K562 (cell line): ENCODE results near the gene USHBP1. TPM values are rescaled to one million over a fixed set of nuclear protein-coding genes. Genes with fewer than 3 reads are reported as not detected.

Source experiments
- DMBX1 ChIP-seq: fragments of 250-450 bp; sonication (Bioruptor Pico); IDR thresholded peaks from 2 replicates; pipeline ENCODE4 v1.8.0; 2022; ENCODE audit warnings: inconsistent platforms, mild to moderate bottlenecking, moderate library complexity, borderline replicate concordance
- EP300 ChIP-seq: IDR thresholded peaks from 2 replicates; pipeline ENCODE4 v1.6.1; 2012; ENCODE audit warnings: low read length, improper control_type of control experiment
- EZH2 ChIP-seq: IDR thresholded peaks from 2 replicates; pipeline ENCODE4 v1.6.1; 2012; ENCODE audit warnings: low read depth, mild to moderate bottlenecking, inconsistent platforms, low read length, borderline replicate concordance
- KDM2B ChIP-seq: fragments of 250-450 bp; sonication (Bioruptor Pico); IDR thresholded peaks from 2 replicates; pipeline ENCODE4 v1.8.0; 2021; ENCODE audit warnings: mild to moderate bottlenecking, moderate library complexity
- KLF16 ChIP-seq: IDR thresholded peaks from 2 replicates; pipeline ENCODE4 v1.6.1; 2016; ENCODE audit warnings: antibody characterized with exemption
- MCM5 ChIP-seq: fragments of 450-650 bp; IDR thresholded peaks from 2 replicates; pipeline ENCODE4 v1.6.1; 2016; ENCODE audit warnings: low read depth
- POLR3G ChIP-seq: IDR thresholded peaks from 2 replicates; pipeline ENCODE4 v1.6.1; 2011; ENCODE audit not compliant: insufficient read length, insufficient replicate concordance; ENCODE audit errors: extremely low read depth
- PYGO2 ChIP-seq: fragments of 450-650 bp; IDR thresholded peaks from 2 replicates; pipeline ENCODE4 v1.6.1; 2016; ENCODE audit warnings: mild to moderate bottlenecking, missing genetic modification characterization, moderate library complexity, missing compliant biosample characterization
- RFX7 ChIP-seq: fragments of 250-450 bp; sonication (Bioruptor Pico); IDR thresholded peaks from 2 replicates; pipeline ENCODE4 v1.5.1; 2021; ENCODE audit warnings: mild to moderate bottlenecking
- TOE1 ChIP-seq, 2 experiments: fragments of 450-650 bp in 1 of 2; sonication (generic) in 1 of 2; formaldehyde crosslinking in 1 of 2; IDR thresholded peaks; 2 replicates each; pipeline versions ENCODE4 v1.7.1 to v1.8.0; 2016 to 2022; ENCODE audit warnings: borderline replicate concordance in 2 of 2, mild to moderate bottlenecking in 2 of 2, antibody characterized with exemption in 1 of 2, inconsistent platforms in 1 of 2, low read depth in 1 of 2, missing genetic modification reagents in 1 of 2, moderate library complexity in 1 of 2
- ZNF124 ChIP-seq: sonication (generic); formaldehyde crosslinking; IDR thresholded peaks from 2 replicates; pipeline ENCODE4 v1.8.1; 2022; ENCODE audit warnings: missing genetic modification reagents
- ZNF133 ChIP-seq: fragments of 250-450 bp; sonication (Bioruptor Pico); IDR thresholded peaks from 2 replicates; pipeline ENCODE4 v1.4.0; 2020; ENCODE audit warnings: mild to moderate bottlenecking
- ZNF232 ChIP-seq: sonication (generic); formaldehyde crosslinking; IDR thresholded peaks from 2 replicates; pipeline ENCODE4 v1.8.0; 2022; ENCODE audit warnings: mild to moderate bottlenecking, missing genetic modification reagents
- ZNF408 ChIP-seq: fragments of 250-450 bp; sonication (Bioruptor Pico); IDR thresholded peaks from 2 replicates; pipeline ENCODE4 v1.4.0; 2020; ENCODE audit warnings: low read depth, mild to moderate bottlenecking, moderate library complexity
- ZNF780A ChIP-seq: fragments of 250-450 bp; sonication (Bioruptor Pico); IDR thresholded peaks from 2 replicates; pipeline ENCODE4 v1.5.0; 2021; ENCODE audit warnings: mild to moderate bottlenecking
- polyA plus RNA-seq, 8 experiments: library from polyadenylated mRNA; depleted of rRNA in 4 of 8; stranded (reverse) in 5 of 8; unstranded in 3 of 8; fragments of >200 nt; fragmentation: Nextera tagmentation in 2 of 8; fragmentation: Illumina TruSeq in 1 of 8; extraction: Ambion mirVana in 2 of 8; extraction: Trizol in 1 of 8; gene quantifications; 2 replicates each; pipeline versions ENCODE4 v1.2.1 to v1.2.3, GENCODE V29; 2011 to 2014; ENCODE audit warnings: inconsistent platforms in 1 of 8, missing spikeins in 1 of 8
- total RNA-seq, 7 experiments: library from RNA; depleted of rRNA in 6 of 7; stranded (reverse); fragments of >200 nt in 6 of 7; fragmentation: Illumina TruSeq in 2 of 7; extraction: Trizol in 2 of 7; gene quantifications; 2 replicates each; pipeline versions ENCODE4 v1.2.1 to v1.2.3, GENCODE V29; 2011 to 2021; ENCODE audit warnings: low replicate concordance in 1 of 7
- TF ChIP-seq, protein P1 (sequence below): fragments of 250-450 bp; sonication (Bioruptor Pico); IDR thresholded peaks from 2 replicates; pipeline ENCODE4 v1.4.0; 2020; ENCODE audit warnings: borderline replicate concordance
- TF ChIP-seq, protein P2 (sequence below): fragments of 450-650 bp; IDR thresholded peaks from 2 replicates; pipeline ENCODE4 v1.6.1; 2016; ENCODE audit warnings: low read depth, mild to moderate bottlenecking, moderate library complexity
- TF ChIP-seq, protein P3 (sequence below): fragments of 200-800 bp; sonication (Bioruptor generic); IDR thresholded peaks from 2 replicates; pipeline ENCODE4 v1.6.1; 2017; ENCODE audit warnings: missing genetic modification characterization, missing compliant biosample characterization
- TF ChIP-seq, protein P4 (sequence below): IDR thresholded peaks from 2 replicates; pipeline ENCODE4 v1.6.1; 2012; ENCODE audit warnings: low read depth, low read length, improper control_type of control experiment, borderline replicate concordance
- TF ChIP-seq, protein P5 (sequence below): sonication (generic); formaldehyde crosslinking; IDR thresholded peaks from 2 replicates; pipeline ENCODE4 v1.8.0; 2022; ENCODE audit warnings: mild to moderate bottlenecking, missing genetic modification reagents

The USHBP1 gene
- total and polyA plus RNA-seq, 9 of the 15 experiments (the other 6 are each of a cell fraction or from before 2014, with no cell fraction given): 0.03 to 0.10 (median 0.05) TPM; not detected in 5

DNA sequence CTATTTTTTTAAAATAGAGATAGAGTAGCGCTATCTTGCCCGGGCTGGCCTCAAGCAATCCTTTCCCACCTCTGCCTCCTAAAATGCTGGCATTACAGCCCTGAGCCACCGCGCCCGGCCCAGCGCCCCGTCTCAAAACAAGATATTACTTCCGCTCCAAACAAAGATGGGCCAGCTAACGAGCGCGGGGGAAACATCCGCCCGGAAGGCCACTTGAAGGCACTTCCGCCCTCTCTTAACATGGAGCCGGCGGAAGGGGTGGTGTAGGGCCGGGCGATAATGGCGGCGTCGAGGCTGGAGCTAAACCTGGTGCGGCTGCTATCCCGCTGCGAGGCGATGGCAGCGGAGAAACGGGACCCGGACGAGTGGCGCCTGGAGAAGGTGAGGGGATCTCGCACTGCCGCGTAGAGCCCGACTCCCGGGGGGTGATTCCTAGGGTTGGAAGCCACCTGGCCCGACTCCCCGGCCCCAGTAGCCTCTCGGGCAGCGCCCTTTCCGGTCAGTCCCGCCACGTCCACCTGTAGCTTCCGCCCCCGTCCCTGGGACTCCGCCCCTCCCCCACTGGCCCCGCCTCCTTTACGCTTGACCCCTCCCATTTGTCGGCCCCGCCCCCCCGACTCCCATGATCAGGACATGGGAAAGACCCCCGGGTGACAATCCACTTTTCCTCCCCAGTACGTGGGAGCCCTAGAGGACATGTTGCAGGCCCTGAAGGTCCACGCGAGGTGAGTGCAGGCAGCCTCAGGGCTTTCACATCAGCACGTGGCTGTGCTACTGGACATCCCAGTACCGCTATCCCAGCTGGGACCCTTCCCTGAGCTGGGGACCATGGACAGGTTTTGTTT lies 49.2 kb downstream of the USHBP1 start, which contains the start of gene USE1 (continued):
- TF ChIP-seq EZH2 (no peak), PYGO2 (no peak), DMBX1 (CRISPR knock-in tag) (peak; percentile 53; the same call in 1 of the 2 replicates), ZNF124 (no peak), KDM2B (CRISPR knock-in tag) (no peak), EP300 (no peak), TOE1 (IDR thresholded peaks at IDR 0.05; ENCODE audit: borderline replicate concordance) (peak; percentile 75; the same call in 1 of the 2 replicates), TOE1 (CRISPR knock-in tag; IDR thresholded peaks at IDR 0.05; ENCODE audit: borderline replicate concordance, low read depth) (no peak), POLR3G (no peak), ZNF408 (no peak), MCM5 (no peak), ZNF133 (CRISPR knock-in tag) (no peak), ZNF232 (CRISPR knock-in tag) (no peak), KLF16 (no peak), ZNF780A (CRISPR knock-in tag) (no peak), RFX7 (CRISPR knock-in tag) (no peak)
- TF ChIP-seq, protein P1, sequence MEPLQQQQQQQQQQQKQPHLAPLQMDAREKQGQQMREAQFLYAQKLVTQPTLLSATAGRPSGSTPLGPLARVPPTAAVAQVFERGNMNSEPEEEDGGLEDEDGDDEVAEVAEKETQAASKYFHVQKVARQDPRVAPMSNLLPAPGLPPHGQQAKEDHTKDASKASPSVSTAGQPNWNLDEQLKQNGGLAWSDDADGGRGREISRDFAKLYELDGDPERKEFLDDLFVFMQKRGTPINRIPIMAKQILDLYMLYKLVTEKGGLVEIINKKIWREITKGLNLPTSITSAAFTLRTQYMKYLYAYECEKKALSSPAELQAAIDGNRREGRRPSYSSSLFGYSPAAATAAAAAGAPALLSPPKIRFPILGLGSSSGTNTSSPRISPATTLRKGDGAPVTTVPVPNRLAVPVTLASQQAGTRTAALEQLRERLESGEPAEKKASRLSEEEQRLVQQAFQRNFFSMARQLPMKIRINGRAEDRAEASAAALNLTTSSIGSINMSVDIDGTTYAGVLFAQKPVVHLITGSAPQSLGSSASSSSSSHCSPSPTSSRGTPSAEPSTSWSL (CRISPR knock-in tag): no peak
- TF ChIP-seq, protein P2, sequence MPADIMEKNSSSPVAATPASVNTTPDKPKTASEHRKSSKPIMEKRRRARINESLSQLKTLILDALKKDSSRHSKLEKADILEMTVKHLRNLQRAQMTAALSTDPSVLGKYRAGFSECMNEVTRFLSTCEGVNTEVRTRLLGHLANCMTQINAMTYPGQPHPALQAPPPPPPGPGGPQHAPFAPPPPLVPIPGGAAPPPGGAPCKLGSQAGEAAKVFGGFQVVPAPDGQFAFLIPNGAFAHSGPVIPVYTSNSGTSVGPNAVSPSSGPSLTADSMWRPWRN: peak; percentile 29; the same call in 1 of the 2 replicates
- TF ChIP-seq, protein P3, sequence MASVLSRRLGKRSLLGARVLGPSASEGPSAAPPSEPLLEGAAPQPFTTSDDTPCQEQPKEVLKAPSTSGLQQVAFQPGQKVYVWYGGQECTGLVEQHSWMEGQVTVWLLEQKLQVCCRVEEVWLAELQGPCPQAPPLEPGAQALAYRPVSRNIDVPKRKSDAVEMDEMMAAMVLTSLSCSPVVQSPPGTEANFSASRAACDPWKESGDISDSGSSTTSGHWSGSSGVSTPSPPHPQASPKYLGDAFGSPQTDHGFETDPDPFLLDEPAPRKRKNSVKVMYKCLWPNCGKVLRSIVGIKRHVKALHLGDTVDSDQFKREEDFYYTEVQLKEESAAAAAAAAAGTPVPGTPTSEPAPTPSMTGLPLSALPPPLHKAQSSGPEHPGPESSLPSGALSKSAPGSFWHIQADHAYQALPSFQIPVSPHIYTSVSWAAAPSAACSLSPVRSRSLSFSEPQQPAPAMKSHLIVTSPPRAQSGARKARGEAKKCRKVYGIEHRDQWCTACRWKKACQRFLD: no peak
- TF ChIP-seq, protein P4, sequence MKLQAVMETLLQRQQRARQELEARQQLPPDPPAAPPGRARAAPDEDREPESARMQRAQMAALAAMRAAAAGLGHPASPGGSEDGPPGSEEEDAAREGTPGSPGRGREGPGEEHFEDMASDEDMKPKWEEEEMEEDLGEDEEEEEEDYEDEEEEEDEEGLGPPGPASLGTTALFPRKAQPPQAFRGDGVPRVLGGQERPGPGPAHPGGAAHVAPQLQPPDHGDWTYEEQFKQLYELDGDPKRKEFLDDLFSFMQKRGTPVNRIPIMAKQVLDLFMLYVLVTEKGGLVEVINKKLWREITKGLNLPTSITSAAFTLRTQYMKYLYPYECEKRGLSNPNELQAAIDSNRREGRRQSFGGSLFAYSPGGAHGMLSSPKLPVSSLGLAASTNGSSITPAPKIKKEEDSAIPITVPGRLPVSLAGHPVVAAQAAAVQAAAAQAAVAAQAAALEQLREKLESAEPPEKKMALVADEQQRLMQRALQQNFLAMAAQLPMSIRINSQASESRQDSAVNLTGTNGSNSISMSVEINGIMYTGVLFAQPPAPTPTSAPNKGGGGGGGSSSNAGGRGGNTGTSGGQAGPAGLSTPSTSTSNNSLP: no peak
- TF ChIP-seq, protein P5, sequence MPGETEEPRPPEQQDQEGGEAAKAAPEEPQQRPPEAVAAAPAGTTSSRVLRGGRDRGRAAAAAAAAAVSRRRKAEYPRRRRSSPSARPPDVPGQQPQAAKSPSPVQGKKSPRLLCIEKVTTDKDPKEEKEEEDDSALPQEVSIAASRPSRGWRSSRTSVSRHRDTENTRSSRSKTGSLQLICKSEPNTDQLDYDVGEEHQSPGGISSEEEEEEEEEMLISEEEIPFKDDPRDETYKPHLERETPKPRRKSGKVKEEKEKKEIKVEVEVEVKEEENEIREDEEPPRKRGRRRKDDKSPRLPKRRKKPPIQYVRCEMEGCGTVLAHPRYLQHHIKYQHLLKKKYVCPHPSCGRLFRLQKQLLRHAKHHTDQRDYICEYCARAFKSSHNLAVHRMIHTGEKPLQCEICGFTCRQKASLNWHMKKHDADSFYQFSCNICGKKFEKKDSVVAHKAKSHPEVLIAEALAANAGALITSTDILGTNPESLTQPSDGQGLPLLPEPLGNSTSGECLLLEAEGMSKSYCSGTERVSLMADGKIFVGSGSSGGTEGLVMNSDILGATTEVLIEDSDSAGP (CRISPR knock-in tag): no peak
